ENCODE data around the gene ELOVL6. TPM values are rescaled to one million over a fixed set of nuclear protein-coding genes. Genes with fewer than 3 reads are reported as not detected.

The ELOVL6 gene
- total and polyA plus RNA-seq, 4 donors, result 19.5 to 38.8 (median 37.5) TPM

- no peak for DNase-seq (ENCODE audit: low spot score)
- Histone ChIP-seq H3K9me3 (ENCODE audit: control insufficient read depth in 4 of 4, low read length in 3 of 4) (no peaks in the 10 kb centered on the region), H3K27me3 (ENCODE audit: control insufficient read depth in 4 of 4, insufficient read depth in 4 of 4, low read length in 3 of 4) (no peaks in the 10 kb centered on the region), H3K4me1 (ENCODE audit: control insufficient read depth in 4 of 4, insufficient read depth in 4 of 4, low read length in 3 of 4) (peaks cover 16 to 41% (median 33%) of the 10 kb centered on the region in 4 donors), H3K36me3 (ENCODE audit: control insufficient read depth in 4 of 4, insufficient read depth in 3 of 4, low read depth in 1 of 4, low read length in 3 of 4) (no peaks in the 10 kb centered on the region), H3K4me3 (ENCODE audit: low read depth in 1 of 3, low read length in 3 of 3) (no peak overlapping the region), H3K9ac (ENCODE audit: low read depth in 1 of 2, low read length in 2 of 2) (no peak overlapping the region), H3K27ac (ENCODE audit: low read depth in 1 of 2, low read length in 2 of 2) (no peak overlapping the region)
- TF ChIP-seq RAD21 (IDR thresholded peaks at IDR 0.05) (peak in 1 of 2 donors; percentile 26), RXRA (IDR thresholded peaks at IDR 0.05) (peak; percentile 31 to 55), GABPA (IDR thresholded peaks at IDR 0.05 in 1 of 2, conservative IDR thresholded peaks at IDR 0.05 in 1 of 2) (no peak), HNF4A (conservative IDR thresholded peaks at IDR 0.05) (peak; percentile 37 to 40)
- 31% methylated on average over 2 of the region's 2 CpGs for WGBS
These were observed 189.9 kb downstream of the ELOVL6 start for GRCh38 chr4:110008540-110008939.

GRCh38 chr4:110007217-110007616 lies 191.2 kb downstream of the ELOVL6 start:
- H3K9ac ChIP-seq (ENCODE audit: low read depth in 1 of 2, low read length in 2 of 2), result no peak overlapping the region
- no peaks in the 10 kb centered on the region for H3K9me3 ChIP-seq (ENCODE audit: control insufficient read depth in 4 of 4, low read length in 3 of 4)
- H3K27me3 ChIP-seq (ENCODE audit: control insufficient read depth in 4 of 4, insufficient read depth in 4 of 4, low read length in 3 of 4), result no peaks in the 10 kb centered on the region
- peaks cover 14 to 38% (median 33%) of the 10 kb centered on the region in 4 donors for H3K4me1 ChIP-seq (ENCODE audit: control insufficient read depth in 4 of 4, insufficient read depth in 4 of 4, low read length in 3 of 4)
- WGBS, result 30% methylated on average over 3 of the region's 3 CpGs
- H3K27ac ChIP-seq (ENCODE audit: low read depth in 1 of 2, low read length in 2 of 2), result peak overlapping the region; percentile 37 to 42
- H3K4me3 ChIP-seq (ENCODE audit: low read depth in 1 of 3, low read length in 3 of 3), result no peak overlapping the region
- H3K36me3 ChIP-seq (ENCODE audit: control insufficient read depth in 4 of 4, insufficient read depth in 3 of 4, low read depth in 1 of 4, low read length in 3 of 4), result no peaks in the 10 kb centered on the region
- TF ChIP-seq REST (IDR thresholded peaks at IDR 0.05), result peak; percentile 68
- TF ChIP-seq ZBTB33 (IDR thresholded peaks at IDR 0.05), result peak; percentile 47
- TF ChIP-seq RXRA (IDR thresholded peaks at IDR 0.05), result peak; percentile 86 to 90
- TF ChIP-seq GABPA (IDR thresholded peaks at IDR 0.05 in 1 of 2, conservative IDR thresholded peaks at IDR 0.05 in 1 of 2), result no peak
- peak; percentile 86 to 93 for TF ChIP-seq HNF4A (conservative IDR thresholded peaks at IDR 0.05)
- TF ChIP-seq JUND (IDR thresholded peaks at IDR 0.05), result peak; percentile 75 to 82
- peak; percentile 94 for TF ChIP-seq SP1 (IDR thresholded peaks at IDR 0.05)
- peak; percentile 42 to 59 for TF ChIP-seq RAD21 (IDR thresholded peaks at IDR 0.05)
- peak; percentile 8 for TF ChIP-seq FOXA2 (IDR thresholded peaks at IDR 0.05)
- peak; percentile 52 for TF ChIP-seq MAX (IDR thresholded peaks at IDR 0.05)
- no peak for TF ChIP-seq FOXA1 (IDR thresholded peaks at IDR 0.05)
- TF ChIP-seq HNF4G (IDR thresholded peaks at IDR 0.05), result peak; percentile 65
- TF ChIP-seq EGR1 (IDR thresholded peaks at IDR 0.05; ENCODE audit: low read depth in 2 of 2), result peak in 1 of 2 donors; percentile 23
- TF ChIP-seq TAF1 (conservative IDR thresholded peaks at IDR 0.05), result no peak
- TF ChIP-seq ATF3 (IDR thresholded peaks at IDR 0.05), result no peak
- peak; percentile 69 for TF ChIP-seq YY1 (IDR thresholded peaks at IDR 0.05)
- no peak for DNase-seq (ENCODE audit: low spot score)
